Stomach (tissue), 9 donors: ENCODE results near the gene WNT5A. TPM values are rescaled to one million over a fixed set of nuclear protein-coding genes. Genes with fewer than 3 reads are reported as not detected.

ENCODE experiments used
- DNase-seq, 2 donors: peaks; one replicate each; pipeline versions ENCODE4 v3.0.0 to v3.0.0-alpha.2; 2013 to 2019
- H3K27ac ChIP-seq, 5 donors: fragments of 200-600 bp in 4 of 5; sonication (generic) in 4 of 5; one replicate each; pipeline ENCODE4 v1.5.1; 2013 to 2019; ENCODE audit warnings: mild to moderate bottlenecking in 1 of 5, moderate library complexity in 1 of 5
- H3K27me3 ChIP-seq, 3 donors: fragments of 200-600 bp; sonication (generic); one replicate each; pipeline ENCODE4 v1.5.1; 2017 to 2019; ENCODE audit warnings: mixed run types in 1 of 3
- H3K36me3 ChIP-seq, 4 donors: fragments of 200-600 bp; sonication (generic); 1 replicate in 3 of 4; 2 replicates in 1 of 4; pipeline ENCODE4 v1.5.1; 2016 to 2019
- H3K4me1 ChIP-seq, 4 donors: fragments of 200-600 bp; sonication (generic); one replicate each; pipeline ENCODE4 v1.5.1; 2016 to 2019
- H3K4me3 ChIP-seq, 4 donors: fragments of 200-600 bp; sonication (generic) in 3 of 4; one replicate each; pipeline ENCODE4 v1.5.1; 2016 to 2019; ENCODE audit warnings: mild to moderate bottlenecking in 1 of 4
- H3K9me3 ChIP-seq, 4 donors: fragments of 200-600 bp; sonication (generic); one replicate each; pipeline ENCODE4 v1.5.1; 2016 to 2019
- CTCF ChIP-seq, 7 experiments: fragments of 450-650 bp in 4 of 7; fragments of 200-600 bp in 3 of 7; sonication (generic) in 3 of 7; IDR thresholded peaks; one replicate each; pipeline ENCODE4 v1.5.1; 2016 to 2019; ENCODE audit warnings: antibody characterized with exemption in 7 of 7, control low read depth in 2 of 7, mild to moderate bottlenecking in 1 of 7
- EP300 ChIP-seq: sonication (generic); formaldehyde crosslinking; IDR thresholded peaks from one replicate; pipeline ENCODE4 v1.6.1; 2017; ENCODE audit warnings: antibody characterized with exemption
- POLR2A ChIP-seq, 4 donors: fragments of 450-650 bp; IDR thresholded peaks; one replicate each; pipeline ENCODE4 v1.6.1; 2016; ENCODE audit warnings: antibody characterized with exemption in 4 of 4, control low read depth in 2 of 4, mild to moderate bottlenecking in 1 of 4, moderate library complexity in 1 of 4
- POLR2AphosphoS5 ChIP-seq, 3 donors: sonication (generic); formaldehyde crosslinking; IDR thresholded peaks; one replicate each; pipeline ENCODE4 v1.6.1; 2016; ENCODE audit warnings: antibody characterized with exemption in 3 of 3
- WGBS, 5 donors: extraction: QIAGEN DNeasy Blood & Tissue Kit in 3 of 5; methylation state at CpG; one replicate each; pipeline versions ENCODE4 v1.1.5 to v1.1.7; 2013 to 2018; 5-methylcytosine and 5-hydroxymethylcytosine counted together
- intact Hi-C: fragments of 100-400 bp; cut with DNase I; formaldehyde crosslinking; loops from one replicate; pipeline ENCODE4 v1.15.1; 2023; ENCODE audit warnings: low total_unique reads
- polyA plus RNA-seq, 3 donors: library from polyadenylated mRNA; stranded (reverse); fragments of 200-250 nt; gene quantifications; one replicate each; pipeline ENCODE4 v1.2.3, GENCODE V29; 2013
- total RNA-seq, 5 donors: library from RNA; depleted of rRNA; stranded (reverse); fragments of >200 nt; gene quantifications; one replicate each; pipeline versions ENCODE4 v1.1.0 to v1.2.3, GENCODE V29; 2014 to 2016
- donor health status: healthy with polysubstance abuse.
- donor health status: Bipolar disorder and iron deficiency.
- donor health status: healthy.

The WNT5A gene
- total and polyA plus RNA-seq, 8 donors: 1.2 to 44.2 (median 4.9) TPM

GRCh38 chr3:55477306-55478303 lies 9.5 kb downstream of the WNT5A start:
- no peak for TF ChIP-seq EP300
- no peak for TF ChIP-seq POLR2A (IDR thresholded peaks at IDR 0.05)
- TF ChIP-seq CTCF (IDR thresholded peaks at IDR 0.05): no peak
- no peak for TF ChIP-seq POLR2AphosphoS5 (IDR thresholded peaks at IDR 0.05)
- H3K4me3 ChIP-seq: no peak overlapping the region
- no peaks in the 10 kb centered on the region for H3K9me3 ChIP-seq
- H3K4me1 ChIP-seq: peaks cover 12 to 24% (median 22%) of the 10 kb centered on the region in 4 donors
- H3K36me3 ChIP-seq: no peaks in the 10 kb centered on the region
- H3K27me3 ChIP-seq: peaks cover 0 to 51% (median 17%) of the 10 kb centered on the region in 3 donors
- intact Hi-C loops: no loop called here
- DNase-seq: peak in 1 of 2 donors; percentile 30
- no peak overlapping the region for H3K27ac ChIP-seq
- 51 to 69% (median 60%) methylated on average over 9 of the region's 9 CpGs for WGBS, 5 donors

- WGBS, 5 donors: 60 to 73% (median 71%) methylated on average over 3 of the region's 3 CpGs
- intact Hi-C loops: no loop called here
Measured at GRCh38 chr3:55476515-55476914, 10.6 kb downstream of the WNT5A start.

GRCh38 chr3:55474213-55474632 lies 12.9 kb downstream of the WNT5A start:
- 61 to 85% (median 64%) methylated on average over 39 to 44 of the region's 44 CpGs for WGBS, 5 donors
- intact Hi-C loops: no loop called here
- Histone ChIP-seq H3K4me3 (no peak overlapping the region), H3K27me3 (peaks cover 0 to 17% (median 0%) of the 10 kb centered on the region in 3 donors), H3K36me3 (peaks cover 0 to 6% (median 2%) of the 10 kb centered on the region in 4 donors), H3K9me3 (no peaks in the 10 kb centered on the region), H3K27ac (no peak overlapping the region), H3K4me1 (peaks cover 0 to 6% (median 0%) of the 10 kb centered on the region in 4 donors)
- TF ChIP-seq CTCF (IDR thresholded peaks at IDR 0.05): no peak
- no peak for TF ChIP-seq EP300
- no peak for TF ChIP-seq POLR2AphosphoS5 (IDR thresholded peaks at IDR 0.05)
- TF ChIP-seq POLR2A (IDR thresholded peaks at IDR 0.05): no peak
- peak in 1 of 2 donors; percentile 71 for DNase-seq

More at GRCh38 chr3:55476515-55476914, 10.6 kb downstream of the WNT5A start:
- DNase-seq: no peak
- H3K27ac ChIP-seq: no peak overlapping the region
- no peak overlapping the region for H3K4me3 ChIP-seq
- TF ChIP-seq POLR2AphosphoS5 (IDR thresholded peaks at IDR 0.05): no peak
- no peak for TF ChIP-seq POLR2A (IDR thresholded peaks at IDR 0.05)
- TF ChIP-seq CTCF (IDR thresholded peaks at IDR 0.05): no peak
- TF ChIP-seq EP300: no peak
- H3K4me1 ChIP-seq: peaks cover 2 to 13% (median 11%) of the 10 kb centered on the region in 4 donors
- H3K36me3 ChIP-seq: no peaks in the 10 kb centered on the region
- no peaks in the 10 kb centered on the region for H3K9me3 ChIP-seq
- H3K27me3 ChIP-seq: peaks cover 0 to 40% (median 6%) of the 10 kb centered on the region in 3 donors

GRCh38 chr3:55473788-55474187 lies 13.3 kb downstream of the WNT5A start:
- intact Hi-C loops: no loop called here

More at GRCh38 chr3:55473788-55474187, 13.3 kb downstream of the WNT5A start:
- Histone ChIP-seq H3K4me1 (peaks cover 0 to 6% (median 0%) of the 10 kb centered on the region in 4 donors), H3K4me3 (no peak overlapping the region), H3K27ac (no peak overlapping the region), H3K9me3 (no peaks in the 10 kb centered on the region), H3K36me3 (peaks cover 0 to 6% (median 2%) of the 10 kb centered on the region in 4 donors), H3K27me3 (peaks cover 0 to 12% (median 0%) of the 10 kb centered on the region in 3 donors)
- DNase-seq: no peak
- WGBS, 5 donors: 76 to 92% (median 87%) methylated on average over 6 of the region's 6 CpGs
- TF ChIP-seq POLR2A (IDR thresholded peaks at IDR 0.05) (no peak), POLR2AphosphoS5 (IDR thresholded peaks at IDR 0.05) (no peak), CTCF (IDR thresholded peaks at IDR 0.05) (no peak), EP300 (no peak)
